GM12878 (cell line): ENCODE data around the gene SCN3B. TPM values are rescaled to one million over a fixed set of nuclear protein-coding genes. Genes with fewer than 3 reads are reported as not detected.

Experiments used
- ATAC-seq: fragments of 200-7000 bp; cut with Tn5 transposase; 3 replicates; pipeline ENCODE4 v1.9.1; 2020; ENCODE audit warnings: mild to moderate bottlenecking, moderate library complexity
- BruUV-seq: library from RNA; stranded (reverse); fragments of 400-500 nt; replicated peaks from 2 replicates; lab custom pipeline; 2021; lab: Mats Ljungman, UMichigan
- CTCF ChIA-PET: fragments of 300-600 bp; sonication (Branson Sonifier 250); formaldehyde crosslinking; extraction: SDS; loops from one replicate; lab custom pipeline; 2021; ENCODE audit warnings: inconsistent platforms; lab: Yijun Ruan, JAX
- POLR2A ChIA-PET: fragments of 350-600 bp; formaldehyde crosslinking; extraction: SDS; loops from one replicate; lab custom pipeline; 2021; ENCODE audit warnings: inconsistent platforms; lab: Charles Lee
- RAD21 ChIA-PET: fragments of 300-600 bp; sonication (Branson Sonifier 250); formaldehyde crosslinking; loops from one replicate; lab custom pipeline; 2023; ENCODE audit warnings: antibody characterized with exemption; ENCODE audit not compliant: unreplicated experiment; lab: Charles Lee
- SMC1A ChIA-PET: fragments of 300-600 bp; sonication (Branson Sonifier 250); formaldehyde crosslinking; loops from one replicate; lab custom pipeline; 2023; ENCODE audit not compliant: unreplicated experiment, uncharacterized antibody; lab: Charles Lee
- DNase-seq: peaks from one replicate; pipeline ENCODE4 v3.0.0-alpha.2; 2011; ENCODE audit warnings: low read depth, low spot score
- FAIRE-seq: peaks from 3 replicates; lab custom pipeline; 2011; peaks lifted over from hg19 to GRCh38; lab: Jason Lieb, UNC
- H2AFZ ChIP-seq: 2 replicates; pipeline ENCODE4 v1.6.0; 2011; ENCODE audit warnings: low read depth, low read length, control low read depth; ENCODE audit not compliant: control insufficient read depth
- H3K27ac ChIP-seq: 2 replicates; pipeline ENCODE4 v1.5.1; 2011; ENCODE audit warnings: control low read depth; ENCODE audit not compliant: control insufficient read depth, insufficient read depth
- H3K27me3 ChIP-seq, 2 experiments: replicated peaks in 1 of 2; 2 replicates each; pipeline versions ENCODE4 v1.6.0 to v1.6.1; 2011; ENCODE audit warnings: low read length in 1 of 2; ENCODE audit not compliant: control insufficient read depth in 2 of 2, insufficient read depth in 2 of 2
- H3K36me3 ChIP-seq, 2 experiments: 2 replicates each; pipeline ENCODE4 v1.5.1; 2011; ENCODE audit warnings: low read length in 1 of 2; ENCODE audit not compliant: control insufficient read depth in 2 of 2, insufficient read depth in 2 of 2
- H3K4me1 ChIP-seq: 2 replicates; pipeline ENCODE4 v1.6.1; 2011; ENCODE audit warnings: mild to moderate bottlenecking, low read length, moderate library complexity, mixed read lengths; ENCODE audit not compliant: control insufficient read depth, insufficient read depth
- H3K4me2 ChIP-seq: 2 replicates; pipeline ENCODE4 v1.6.0; 2011; ENCODE audit warnings: control low read depth; ENCODE audit not compliant: control insufficient read depth, insufficient read depth
- H3K4me3 ChIP-seq: fragments of 200-600 bp; sonication (generic); 2 replicates; pipeline ENCODE4 v1.5.1; 2016
- H3K79me2 ChIP-seq: 2 replicates; pipeline ENCODE4 v1.6.0; 2011; ENCODE audit warnings: low read length; ENCODE audit not compliant: control insufficient read depth, insufficient read depth
- H3K9ac ChIP-seq: 2 replicates; pipeline ENCODE4 v1.8.0; 2011; ENCODE audit warnings: low read length, control low read depth, mixed read lengths; ENCODE audit not compliant: control insufficient read depth, insufficient read depth
- H3K9me3 ChIP-seq: replicated peaks from 3 replicates; pipeline ENCODE4 v1.5.1; 2011; ENCODE audit warnings: mild to moderate bottlenecking, low read length; ENCODE audit not compliant: control insufficient read depth, insufficient read depth
- H4K20me1 ChIP-seq: 2 replicates; pipeline ENCODE4 v1.6.0; 2011; ENCODE audit not compliant: control insufficient read depth, insufficient read depth
- BHLHE40 ChIP-seq, 2 experiments: fragments of 450-650 bp in 1 of 2; IDR thresholded peaks; 2 replicates each; pipeline ENCODE4 v1.6.1; 2011 to 2017; ENCODE audit warnings: low read depth in 2 of 2, borderline replicate concordance in 1 of 2, improper control_type of control experiment in 1 of 2, low read length in 1 of 2, mild to moderate bottlenecking in 1 of 2
- CBFB ChIP-seq: IDR thresholded peaks from 2 replicates; pipeline ENCODE4 v1.6.1; 2016; ENCODE audit warnings: antibody characterized with exemption, low read depth
- CHD2 ChIP-seq: IDR thresholded peaks from 2 replicates; pipeline ENCODE4 v1.6.1; 2011; ENCODE audit warnings: low read depth, low read length, improper control_type of control experiment, borderline replicate concordance
- ETV6 ChIP-seq, 2 experiments: fragments of 450-650 bp in 1 of 2; IDR thresholded peaks in 1 of 2; conservative IDR thresholded peaks in 1 of 2; 2 replicates each; pipeline ENCODE4 v1.6.1; 2014; ENCODE audit warnings: antibody characterized with exemption in 1 of 2, borderline replicate concordance in 1 of 2, low read depth in 1 of 2, mild to moderate bottlenecking in 1 of 2, moderate library complexity in 1 of 2
- SREBF1 ChIP-seq: IDR thresholded peaks from 2 replicates; pipeline ENCODE4 v1.6.1; 2012; ENCODE audit warnings: mild to moderate bottlenecking, low read length
- TCF3 ChIP-seq: IDR thresholded peaks from 2 replicates; pipeline ENCODE4 v1.6.1; 2012; ENCODE audit warnings: low read depth, mild to moderate bottlenecking, low read length, borderline replicate concordance; ENCODE audit not compliant: insufficient read depth
- WRNIP1 ChIP-seq: IDR thresholded peaks from 2 replicates; pipeline ENCODE4 v1.6.1; 2011; ENCODE audit warnings: low read depth, low read length, improper control_type of control experiment, borderline replicate concordance
- YY1 ChIP-seq: IDR thresholded peaks from 2 replicates; pipeline ENCODE4 v1.6.1; 2011; ENCODE audit warnings: low read depth, mild to moderate bottlenecking, low read length
- ZNF24 ChIP-seq: fragments of 450-650 bp; IDR thresholded peaks from 2 replicates; pipeline ENCODE4 v1.6.1; 2017; ENCODE audit warnings: antibody characterized with exemption, mild to moderate bottlenecking
- WGBS: methylation state at CpG from one replicate; pipeline ENCODE4 v1.1.6; 2016; ENCODE audit warnings: low lambda C conversion rate; ENCODE audit not compliant: insufficient replicate concordance, insufficient coverage; ENCODE audit errors: missing lambda C conversion rate; 5-methylcytosine and 5-hydroxymethylcytosine counted together
- in situ Hi-C: fragments of 300-500 bp; cut with MboI; formaldehyde crosslinking; loops from 9 replicates; pipeline ENCODE4 v1.14.3; 2018; ENCODE audit warnings: mixed read lengths
- intact Hi-C: fragments of 100-400 bp; cut with micrococcal nuclease; formaldehyde crosslinking; loops from one replicate; pipeline ENCODE4 v1.14.2; 2022; ENCODE audit not compliant: unreplicated experiment
- polyA plus RNA-seq, 11 experiments: library from polyadenylated mRNA; depleted of rRNA in 4 of 11; unstranded in 6 of 11; stranded (reverse) in 5 of 11; fragments of >200 nt; fragmentation: Nextera tagmentation in 4 of 11; fragmentation: Illumina TruSeq in 1 of 11; extraction: Ambion mirVana in 4 of 11; extraction: Trizol in 1 of 11; gene quantifications; 1 replicate in 1 of 11; 2 replicates in 10 of 11; pipeline versions ENCODE4 v1.2.1 to v1.2.3, GENCODE V29; 2011 to 2016; ENCODE audit warnings: inconsistent platforms in 2 of 11, missing spikeins in 2 of 11, low read depth in 1 of 11
- total RNA-seq, 4 experiments: library from RNA; depleted of rRNA in 3 of 4; stranded (reverse); fragments of >200 nt in 3 of 4; fragmentation: Illumina TruSeq in 1 of 4; extraction: Trizol in 1 of 4; gene quantifications; 2 replicates each; pipeline versions ENCODE4 v1.2.1 to v1.2.3, GENCODE V29; 2013 to 2021
- TF ChIP-seq, protein P1 (sequence below): fragments of 450-650 bp; IDR thresholded peaks from 2 replicates; pipeline ENCODE4 v1.6.1; 2017; ENCODE audit warnings: mild to moderate bottlenecking, moderate library complexity
- TF ChIP-seq, protein P2 (sequence below): fragments of 450-650 bp; IDR thresholded peaks from 2 replicates; pipeline ENCODE4 v1.6.1; 2018; ENCODE audit warnings: mild to moderate bottlenecking, low read depth, moderate library complexity; ENCODE audit not compliant: partially characterized antibody
- TF ChIP-seq, protein P3 (sequence below): IDR thresholded peaks from 2 replicates; pipeline ENCODE4 v1.6.1; 2011; ENCODE audit warnings: mild to moderate bottlenecking, low read depth, low read length, moderate library complexity; ENCODE audit not compliant: insufficient replicate concordance

The SCN3B gene
- total and polyA plus RNA-seq, 10 of the 15 experiments (the other 5 are each of a cell fraction or from before 2014, with no cell fraction given): 0.01 to 0.12 (median 0.09) TPM; not detected in 7

DNA sequence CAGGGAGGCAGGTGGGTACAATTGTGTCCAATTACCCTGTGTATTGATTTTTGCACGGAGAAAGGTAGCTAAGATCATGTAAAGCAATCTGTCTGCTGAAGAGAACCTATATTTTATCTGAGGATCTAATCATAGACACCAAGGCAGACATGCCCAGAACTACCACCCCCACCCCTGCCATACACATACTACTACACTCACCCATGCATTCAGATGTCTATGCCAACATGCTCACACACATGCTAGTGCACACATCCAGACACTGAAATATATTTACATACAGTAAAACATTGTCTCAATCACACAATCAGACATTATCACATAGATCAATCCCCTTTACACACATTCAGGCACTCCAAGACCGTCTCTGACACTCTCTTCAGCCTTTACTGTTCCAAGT, 1.8 kb downstream of the SCN3B start:
- SMC1A ChIA-PET: interaction anchor here (0.9 kb wide), 1 partner anchor 9 kb away, joined by 3 read pairs; no protein-coding TSS in a partner anchor
- DNase-seq (no peak), ATAC-seq (no peak), FAIRE-seq (no peak)
- intact Hi-C loops (no loop called here), in situ Hi-C loops (no loop called here)
- Histone ChIP-seq H3K27ac (no peak overlapping the region), H3K4me1 (no peaks in the 10 kb centered on the region), H3K9ac (no peak overlapping the region), H4K20me1 (no peaks in the 10 kb centered on the region), H3K4me3 (no peak overlapping the region), H2AFZ (no peak overlapping the region), H3K9me3 (no peaks in the 10 kb centered on the region), H3K36me3 (no peaks in the 10 kb centered on the region), H3K27me3 (peaks cover 6 to 10% of the 10 kb centered on the region in 2 experiments), H3K4me2 (no peak overlapping the region), H3K79me2 (no peaks in the 10 kb centered on the region)
- no TSS peak for BruUV-seq
- 0% methylated on average over 2 of the region's 2 CpGs for WGBS
- RAD21 ChIA-PET: interaction anchor here (1.9 kb wide), 1 partner anchor 55 kb away, joined by 6 read pairs; no protein-coding TSS in a partner anchor
- CTCF ChIA-PET: interaction anchor here (0.8 to 3.7 kb wide), 2 partner anchors 33 to 54 kb away, joined by 4 to 19 read pairs; no protein-coding TSS in a partner anchor
- TF ChIP-seq CHD2 (no peak), BHLHE40 (IDR thresholded peaks at IDR 0.05; ENCODE audit: borderline replicate concordance in 1 of 2, low read depth in 2 of 2, low read length in 1 of 2) (no peak), YY1 (no peak), CBFB (no peak), ZNF24 (no peak), SREBF1 (no peak), ETV6 (conservative IDR thresholded peaks at IDR 0.05 in 1 of 2, IDR thresholded peaks at IDR 0.05 in 1 of 2; ENCODE audit: borderline replicate concordance in 1 of 2, low read depth in 1 of 2) (no peak), WRNIP1 (no peak), TCF3 (no peak)
- TF ChIP-seq, protein P1, sequence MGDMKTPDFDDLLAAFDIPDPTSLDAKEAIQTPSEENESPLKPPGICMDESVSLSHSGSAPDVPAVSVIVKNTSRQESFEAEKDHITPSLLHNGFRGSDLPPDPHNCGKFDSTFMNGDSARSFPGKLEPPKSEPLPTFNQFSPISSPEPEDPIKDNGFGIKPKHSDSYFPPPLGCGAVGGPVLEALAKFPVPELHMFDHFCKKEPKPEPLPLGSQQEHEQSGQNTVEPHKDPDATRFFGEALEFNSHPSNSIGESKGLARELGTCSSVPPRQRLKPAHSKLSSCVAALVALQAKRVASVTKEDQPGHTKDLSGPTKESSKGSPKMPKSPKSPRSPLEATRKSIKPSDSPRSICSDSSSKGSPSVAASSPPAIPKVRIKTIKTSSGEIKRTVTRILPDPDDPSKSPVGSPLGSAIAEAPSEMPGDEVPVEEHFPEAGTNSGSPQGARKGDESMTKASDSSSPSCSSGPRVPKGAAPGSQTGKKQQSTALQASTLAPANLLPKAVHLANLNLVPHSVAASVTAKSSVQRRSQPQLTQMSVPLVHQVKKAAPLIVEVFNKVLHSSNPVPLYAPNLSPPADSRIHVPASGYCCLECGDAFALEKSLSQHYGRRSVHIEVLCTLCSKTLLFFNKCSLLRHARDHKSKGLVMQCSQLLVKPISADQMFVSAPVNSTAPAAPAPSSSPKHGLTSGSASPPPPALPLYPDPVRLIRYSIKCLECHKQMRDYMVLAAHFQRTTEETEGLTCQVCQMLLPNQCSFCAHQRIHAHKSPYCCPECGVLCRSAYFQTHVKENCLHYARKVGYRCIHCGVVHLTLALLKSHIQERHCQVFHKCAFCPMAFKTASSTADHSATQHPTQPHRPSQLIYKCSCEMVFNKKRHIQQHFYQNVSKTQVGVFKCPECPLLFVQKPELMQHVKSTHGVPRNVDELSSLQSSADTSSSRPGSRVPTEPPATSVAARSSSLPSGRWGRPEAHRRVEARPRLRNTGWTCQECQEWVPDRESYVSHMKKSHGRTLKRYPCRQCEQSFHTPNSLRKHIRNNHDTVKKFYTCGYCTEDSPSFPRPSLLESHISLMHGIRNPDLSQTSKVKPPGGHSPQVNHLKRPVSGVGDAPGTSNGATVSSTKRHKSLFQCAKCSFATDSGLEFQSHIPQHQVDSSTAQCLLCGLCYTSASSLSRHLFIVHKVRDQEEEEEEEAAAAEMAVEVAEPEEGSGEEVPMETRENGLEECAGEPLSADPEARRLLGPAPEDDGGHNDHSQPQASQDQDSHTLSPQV: no peak
- TF ChIP-seq, protein P2, sequence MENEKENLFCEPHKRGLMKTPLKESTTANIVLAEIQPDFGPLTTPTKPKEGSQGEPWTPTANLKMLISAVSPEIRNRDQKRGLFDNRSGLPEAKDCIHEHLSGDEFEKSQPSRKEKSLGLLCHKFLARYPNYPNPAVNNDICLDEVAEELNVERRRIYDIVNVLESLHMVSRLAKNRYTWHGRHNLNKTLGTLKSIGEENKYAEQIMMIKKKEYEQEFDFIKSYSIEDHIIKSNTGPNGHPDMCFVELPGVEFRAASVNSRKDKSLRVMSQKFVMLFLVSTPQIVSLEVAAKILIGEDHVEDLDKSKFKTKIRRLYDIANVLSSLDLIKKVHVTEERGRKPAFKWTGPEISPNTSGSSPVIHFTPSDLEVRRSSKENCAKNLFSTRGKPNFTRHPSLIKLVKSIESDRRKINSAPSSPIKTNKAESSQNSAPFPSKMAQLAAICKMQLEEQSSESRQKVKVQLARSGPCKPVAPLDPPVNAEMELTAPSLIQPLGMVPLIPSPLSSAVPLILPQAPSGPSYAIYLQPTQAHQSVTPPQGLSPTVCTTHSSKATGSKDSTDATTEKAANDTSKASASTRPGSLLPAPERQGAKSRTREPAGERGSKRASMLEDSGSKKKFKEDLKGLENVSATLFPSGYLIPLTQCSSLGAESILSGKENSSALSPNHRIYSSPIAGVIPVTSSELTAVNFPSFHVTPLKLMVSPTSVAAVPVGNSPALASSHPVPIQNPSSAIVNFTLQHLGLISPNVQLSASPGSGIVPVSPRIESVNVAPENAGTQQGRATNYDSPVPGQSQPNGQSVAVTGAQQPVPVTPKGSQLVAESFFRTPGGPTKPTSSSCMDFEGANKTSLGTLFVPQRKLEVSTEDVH: no peak
- TF ChIP-seq, protein P3, sequence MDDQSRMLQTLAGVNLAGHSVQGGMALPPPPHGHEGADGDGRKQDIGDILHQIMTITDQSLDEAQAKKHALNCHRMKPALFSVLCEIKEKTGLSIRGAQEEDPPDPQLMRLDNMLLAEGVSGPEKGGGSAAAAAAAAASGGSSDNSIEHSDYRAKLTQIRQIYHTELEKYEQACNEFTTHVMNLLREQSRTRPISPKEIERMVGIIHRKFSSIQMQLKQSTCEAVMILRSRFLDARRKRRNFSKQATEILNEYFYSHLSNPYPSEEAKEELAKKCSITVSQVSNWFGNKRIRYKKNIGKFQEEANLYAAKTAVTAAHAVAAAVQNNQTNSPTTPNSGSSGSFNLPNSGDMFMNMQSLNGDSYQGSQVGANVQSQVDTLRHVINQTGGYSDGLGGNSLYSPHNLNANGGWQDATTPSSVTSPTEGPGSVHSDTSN: no peak
- POLR2A ChIA-PET: no interaction called here
